Aorta (tissue), 5 donors: Measurements from ENCODE around the gene GCNT2. TPM values are rescaled to one million over a fixed set of nuclear protein-coding genes. Genes with fewer than 3 reads are reported as not detected.

Experiments
- ATAC-seq: fragments of 200-7000 bp; cut with Tn5 transposase; one replicate; pipeline ENCODE4 v1.9.1; 2022; ENCODE audit warnings: moderate library complexity; ENCODE audit not compliant: low FRiP score
- DNase-seq, 2 donors: peaks; one replicate each; pipeline ENCODE4 v3.0.0-alpha.2; 2020
- H3K27ac ChIP-seq, 2 donors: one replicate each; pipeline ENCODE4 v1.5.1; 2013; ENCODE audit warnings: low read length in 2 of 2, mild to moderate bottlenecking in 2 of 2, moderate library complexity in 2 of 2, control low read depth in 1 of 2, inconsistent platforms in 1 of 2, low read depth in 1 of 2
- H3K27me3 ChIP-seq, 2 donors: one replicate each; pipeline ENCODE4 v1.6.1; 2013; ENCODE audit warnings: control low read depth in 1 of 2, low read length in 1 of 2, mild to moderate bottlenecking in 1 of 2, moderate library complexity in 1 of 2; ENCODE audit not compliant: insufficient read depth in 2 of 2, control insufficient read depth in 1 of 2
- H3K36me3 ChIP-seq, 2 donors: one replicate each; pipeline ENCODE4 v1.6.1; 2013; ENCODE audit warnings: control low read depth in 1 of 2, low read length in 1 of 2, mild to moderate bottlenecking in 1 of 2; ENCODE audit not compliant: insufficient read depth in 2 of 2, control insufficient read depth in 1 of 2
- H3K4me1 ChIP-seq, 2 donors: one replicate each; pipeline ENCODE4 v1.6.1; 2013; ENCODE audit warnings: low read length in 2 of 2, control low read depth in 1 of 2, mild to moderate bottlenecking in 1 of 2, moderate library complexity in 1 of 2; ENCODE audit not compliant: insufficient read depth in 2 of 2, control insufficient read depth in 1 of 2
- H3K4me3 ChIP-seq, 2 donors: one replicate each; pipeline ENCODE4 v1.5.1; 2013; ENCODE audit warnings: low read length in 2 of 2, control low read depth in 1 of 2, mild to moderate bottlenecking in 1 of 2
- H3K9me3 ChIP-seq: one replicate; pipeline ENCODE4 v1.6.1; 2013; ENCODE audit warnings: mild to moderate bottlenecking, low read length; ENCODE audit not compliant: control insufficient read depth
- WGBS, 2 donors: extraction: QIAGEN DNeasy Blood & Tissue Kit; methylation state at CpG; one replicate each; pipeline ENCODE4 v1.1.7; 2013; 5-methylcytosine and 5-hydroxymethylcytosine counted together
- intact Hi-C, 2 donors: fragments of 100-400 bp; cut with DNase I; formaldehyde crosslinking; loops; one replicate each; pipeline versions ENCODE4 v1.14.2 to v1.15.0; 2022
- polyA plus RNA-seq, 2 donors: library from polyadenylated mRNA; stranded (reverse); fragments of 200-250 nt; gene quantifications; one replicate each; pipeline ENCODE4 v1.2.3, GENCODE V29; 2013
- total RNA-seq, 2 donors: library from RNA; stranded (reverse); fragmentation: NEBNext Ultra II Directional; extraction: Animal tissue kit (Norgen Biotek cat#: 25700); gene quantifications; one replicate each; pipeline ENCODE4 v1.2.1, GENCODE V29; 2021
- donor health status: healthy with polysubstance abuse.
- donor health status: Bipolar disorder and iron deficiency.
- donor health status: DM: no; HTN: no; CAD: no.
- donor health status: DM: no; HTN: no; CAD: no.
- donor health status: DM: yes; HTN: yes; CAD: no.

Gene GCNT2
- total and polyA plus RNA-seq, 4 donors: 3.4 to 18.6 (median 9.2) TPM

DNA sequence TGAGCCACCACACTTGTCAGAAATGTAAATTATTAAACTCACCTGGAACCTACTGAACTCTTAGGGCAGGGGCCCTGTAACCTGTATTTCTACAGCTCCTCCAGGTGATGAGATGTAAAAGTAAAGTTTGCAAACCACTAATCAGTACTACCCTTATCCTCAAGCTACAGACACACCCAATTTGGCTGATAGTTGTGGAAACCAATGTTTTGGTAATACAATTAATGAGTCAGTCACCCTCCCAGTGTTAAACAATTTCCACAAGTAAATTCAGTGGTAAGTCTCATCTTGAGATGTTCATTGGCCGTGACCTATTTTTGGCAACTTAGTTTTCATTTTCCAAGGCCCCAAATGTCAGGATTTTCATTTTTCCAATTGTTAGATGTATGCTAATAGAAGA lies 29.6 kb downstream of the GCNT2 start:
- ATAC-seq: no peak
- Histone ChIP-seq H3K27me3 (no peaks in the 10 kb centered on the region), H3K36me3 (peaks cover 0 to 1% of the 10 kb centered on the region in 2 donors), H3K9me3 (no peaks in the 10 kb centered on the region), H3K27ac (no peak overlapping the region), H3K4me1 (peaks cover 6 to 8% of the 10 kb centered on the region in 2 donors), H3K4me3 (no peak overlapping the region)
- no peak for DNase-seq
- WGBS, 2 donors: 96 to 100% methylated on average over 1 of the region's 1 CpG
- intact Hi-C loops: loop anchor here in 1 of 2 donors (10.0 kb wide), 1 partner anchor 64 kb away; no protein-coding TSS in a partner anchor

DNA sequence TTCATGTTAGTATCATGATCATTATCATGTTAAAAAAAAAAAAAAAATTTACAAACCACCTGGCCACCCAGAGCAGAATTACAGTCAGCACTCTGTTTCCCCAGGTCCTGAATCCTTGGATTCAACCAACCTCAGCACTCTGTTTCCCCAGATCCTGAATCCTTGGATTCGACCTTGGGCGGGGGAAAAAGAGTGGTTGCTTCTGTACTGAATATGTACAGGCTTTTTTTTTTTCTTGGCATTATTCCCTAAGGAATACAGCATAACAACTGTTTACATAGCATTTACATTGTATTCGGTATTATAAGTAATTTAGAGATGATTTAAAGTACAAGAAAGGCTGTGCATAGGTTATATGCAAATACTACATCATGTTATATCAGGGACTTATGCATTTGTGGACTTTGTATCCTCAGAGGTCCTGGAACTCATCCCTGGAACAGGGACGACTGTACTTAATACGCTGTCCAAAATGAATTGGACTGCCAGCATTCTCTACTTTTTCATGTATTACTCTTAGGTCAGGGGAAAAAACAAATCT lies 31.2 kb downstream of the GCNT2 start:
- Histone ChIP-seq H3K27ac (no peak overlapping the region), H3K9me3 (no peaks in the 10 kb centered on the region), H3K36me3 (peaks cover 1 to 2% of the 10 kb centered on the region in 2 donors), H3K27me3 (no peaks in the 10 kb centered on the region), H3K4me1 (peaks cover 11% of the 10 kb centered on the region in 2 donors), H3K4me3 (no peak overlapping the region)
- 70 to 71% methylated on average over 5 of the region's 5 CpGs for WGBS, 2 donors
- DNase-seq (no peak), ATAC-seq (no peak)
- intact Hi-C loops: loop anchor here in 1 of 2 donors (10.0 kb wide), 1 partner anchor 62 kb away; no protein-coding TSS in a partner anchor

DNA sequence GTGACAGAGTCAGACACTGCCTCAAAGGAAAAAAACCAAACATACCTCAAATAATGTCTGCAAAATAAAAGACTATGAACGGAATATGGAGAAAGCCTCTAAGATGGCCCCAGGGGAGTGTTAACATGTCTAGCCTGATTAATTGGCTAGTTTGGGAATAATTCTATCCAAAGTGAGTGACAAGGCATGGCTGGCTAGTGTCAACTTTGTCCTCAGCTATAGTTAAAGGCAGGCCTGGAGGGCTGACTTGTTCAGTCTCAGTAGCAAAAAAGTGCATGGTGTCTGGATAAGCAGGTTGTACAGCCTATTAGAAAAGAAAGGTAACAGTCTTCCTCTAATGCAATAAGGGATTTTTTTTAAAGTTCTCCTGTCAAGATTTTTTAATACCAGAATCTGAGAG lies 32.7 kb downstream of the GCNT2 start:
- Histone ChIP-seq H3K27me3 (no peaks in the 10 kb centered on the region), H3K36me3 (peaks cover 1 to 2% of the 10 kb centered on the region in 2 donors), H3K4me1 (peaks cover 7 to 19% of the 10 kb centered on the region in 2 donors), H3K9me3 (no peaks in the 10 kb centered on the region), H3K4me3 (no peak overlapping the region), H3K27ac (peak overlapping the region in 1 of 2 donors; percentile 45)
- WGBS, 2 donors: 38 to 45% methylated on average over 1 of the region's 1 CpG
- intact Hi-C loops: loop anchor here in 1 of 2 donors (10.0 kb wide), 1 partner anchor 61 kb away; no protein-coding TSS in a partner anchor
- DNase-seq: no peak
- ATAC-seq: no peak

- DNase-seq: no peak
- Histone ChIP-seq H3K4me1 (peaks cover 7 to 19% of the 10 kb centered on the region in 2 donors), H3K27me3 (no peaks in the 10 kb centered on the region), H3K36me3 (peaks cover 1 to 2% of the 10 kb centered on the region in 2 donors), H3K27ac (peak overlapping the region in 1 of 2 donors; percentile 4), H3K4me3 (no peak overlapping the region), H3K9me3 (no peaks in the 10 kb centered on the region)
- no peak for ATAC-seq
- intact Hi-C loops: loop anchor here in 1 of 2 donors (5.0 to 10.0 kb wide), 2 partner anchors 33 to 60 kb away; partner anchors contain the start of gene GCNT2
- 35 to 40% methylated on average over 7 of the region's 7 CpGs for WGBS, 2 donors
These were observed 33.7 kb downstream of the GCNT2 start for GRCh38 chr6:10554826-10555225.

DNA sequence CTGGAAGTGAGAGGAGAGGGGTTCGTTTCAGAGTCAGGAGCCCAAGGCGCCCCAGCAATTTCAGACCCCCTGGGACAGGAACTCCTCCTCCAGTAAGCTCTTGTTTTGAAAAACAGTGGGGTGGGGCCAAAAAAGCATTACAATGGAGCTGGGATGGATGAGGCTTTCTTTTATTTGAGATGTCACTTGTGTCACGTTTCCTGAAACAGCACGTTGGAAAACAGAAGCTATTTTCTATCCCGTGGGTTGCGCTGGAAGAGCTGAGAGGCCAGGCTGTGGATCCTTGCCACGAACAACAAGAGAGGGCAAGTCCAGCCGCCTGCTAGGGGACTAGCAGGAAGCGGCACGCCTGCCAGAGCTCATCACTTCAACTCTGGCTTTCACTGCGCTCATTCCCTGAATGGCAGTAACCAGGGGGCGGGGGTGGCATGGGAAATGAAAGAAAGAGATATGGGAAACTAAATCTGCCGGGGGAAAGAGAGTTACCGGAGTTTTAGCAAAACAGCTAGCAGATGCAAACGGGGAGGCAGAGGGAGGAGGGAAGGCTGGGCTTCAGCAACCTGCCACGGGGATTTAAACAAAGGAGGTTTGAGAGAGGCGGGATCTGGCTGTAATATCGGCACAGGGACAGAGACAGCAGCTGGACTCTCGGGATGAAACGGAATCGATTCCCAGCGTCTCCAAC lies 34.6 kb downstream of the GCNT2 start:
- Histone ChIP-seq H3K27ac (peak overlapping the region; percentile 52 to 77), H3K36me3 (peaks cover 1 to 2% of the 10 kb centered on the region in 2 donors), H3K9me3 (no peaks in the 10 kb centered on the region), H3K4me1 (peaks cover 7 to 19% of the 10 kb centered on the region in 2 donors), H3K4me3 (peak overlapping the region; percentile 24 to 65), H3K27me3 (no peaks in the 10 kb centered on the region)
- intact Hi-C loops: loop anchor here in 1 of 2 donors (5.0 to 10.0 kb wide), 2 partner anchors 33 to 59 kb away; partner anchors contain the start of gene GCNT2
- DNase-seq (peak; percentile 70 to 81), ATAC-seq (peak; percentile 72)
- WGBS, 2 donors: 2 to 5% methylated on average over 22 of the region's 22 CpGs

DNA sequence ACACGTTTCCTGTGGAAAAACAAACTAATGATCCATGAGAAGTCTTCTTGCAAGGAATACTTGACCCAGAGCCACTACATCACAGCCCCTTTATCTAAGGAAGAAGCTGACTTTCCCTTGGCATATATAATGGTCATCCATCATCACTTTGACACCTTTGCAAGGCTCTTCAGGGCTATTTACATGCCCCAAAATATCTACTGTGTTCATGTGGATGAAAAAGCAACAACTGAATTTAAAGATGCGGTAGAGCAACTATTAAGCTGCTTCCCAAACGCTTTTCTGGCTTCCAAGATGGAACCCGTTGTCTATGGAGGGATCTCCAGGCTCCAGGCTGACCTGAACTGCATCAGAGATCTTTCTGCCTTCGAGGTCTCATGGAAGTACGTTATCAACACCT lies 35.4 kb downstream of the GCNT2 start:
- intact Hi-C loops: loop anchor here in 1 of 2 donors (5.0 to 10.0 kb wide), 2 partner anchors 34 to 58 kb away; partner anchors contain the start of gene GCNT2
- 50 to 58% methylated on average over 6 of the region's 6 CpGs for WGBS, 2 donors
- peak overlapping the region in 1 of 2 donors; percentile 17 for H3K4me3 ChIP-seq
- no peaks in the 10 kb centered on the region for H3K9me3 ChIP-seq
- no peak for DNase-seq
- no peaks in the 10 kb centered on the region for H3K27me3 ChIP-seq
- H3K4me1 ChIP-seq: peaks cover 7 to 19% of the 10 kb centered on the region in 2 donors
- H3K36me3 ChIP-seq: peaks cover 1 to 2% of the 10 kb centered on the region in 2 donors
- no peak for ATAC-seq
- H3K27ac ChIP-seq: no peak overlapping the region

- Histone ChIP-seq H3K4me1 (peaks cover 8 to 19% of the 10 kb centered on the region in 2 donors), H3K36me3 (peaks cover 1 to 2% of the 10 kb centered on the region in 2 donors), H3K4me3 (peak overlapping the region in 1 of 2 donors; percentile 17), H3K9me3 (no peaks in the 10 kb centered on the region), H3K27me3 (no peaks in the 10 kb centered on the region), H3K27ac (no peak overlapping the region)
- ATAC-seq (no peak), DNase-seq (no peak)
- intact Hi-C loops: loop anchor here in 1 of 2 donors (5.0 to 10.0 kb wide), 2 partner anchors 35 to 58 kb away; partner anchors contain the start of gene GCNT2
- WGBS, 2 donors: 39 to 41% methylated on average over 6 of the region's 6 CpGs
These were observed 35.8 kb downstream of the GCNT2 start for GRCh38 chr6:10556992-10557391.

DNA sequence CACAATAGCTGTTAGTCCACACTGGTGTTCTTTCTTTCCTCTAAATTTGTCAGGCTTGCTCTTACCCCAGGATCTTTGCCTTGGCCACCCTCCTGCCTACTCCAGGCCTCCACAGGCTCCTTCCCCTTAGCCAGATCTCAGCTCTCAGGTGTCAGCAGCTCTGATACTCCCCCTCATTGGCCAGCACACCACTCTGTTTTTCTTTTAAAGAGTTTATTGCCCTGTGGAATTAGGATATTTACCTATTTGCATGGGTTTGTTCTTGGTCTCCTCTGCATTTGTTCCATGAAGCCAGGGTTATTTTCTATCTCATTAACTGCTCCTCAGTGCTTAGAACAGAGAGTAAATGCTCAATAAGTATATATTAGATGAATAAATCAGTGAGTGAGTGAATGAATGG lies 36.8 kb downstream of the GCNT2 start:
- Histone ChIP-seq H3K4me3 (no peak overlapping the region), H3K27ac (no peak overlapping the region), H3K4me1 (peaks cover 10 to 14% of the 10 kb centered on the region in 2 donors), H3K27me3 (no peaks in the 10 kb centered on the region), H3K36me3 (peaks cover 1 to 2% of the 10 kb centered on the region in 2 donors), H3K9me3 (no peaks in the 10 kb centered on the region)
- intact Hi-C loops: loop anchor here in 1 of 2 donors (5.0 to 10.0 kb wide), 2 partner anchors 36 to 57 kb away; partner anchors contain the start of gene GCNT2
- ATAC-seq (no peak), DNase-seq (no peak)
